Measurements from ENCODE around the gene SEZ6L.

DNA sequence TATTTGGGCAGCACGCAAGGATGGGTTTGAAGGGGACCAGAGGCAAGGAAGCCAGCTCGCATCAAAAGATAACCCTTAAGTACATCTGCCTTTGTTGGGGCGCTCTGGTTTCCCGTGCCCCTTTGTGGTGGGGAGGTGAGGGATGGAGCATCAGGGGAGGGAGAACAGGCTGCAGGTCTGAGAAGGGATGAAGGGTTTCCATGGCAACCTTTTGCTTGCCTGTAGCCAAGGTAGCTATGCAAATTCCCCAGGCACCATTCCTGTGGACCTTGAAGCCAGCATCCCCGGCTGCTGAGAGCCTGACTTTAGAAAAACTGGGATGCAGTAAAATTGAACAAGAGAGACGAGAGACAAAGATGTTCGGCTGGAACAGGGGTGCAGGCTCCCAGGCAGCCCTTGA is 75.7 kb downstream of the SEZ6L start:
- TF ChIP-seq, protein P1, sequence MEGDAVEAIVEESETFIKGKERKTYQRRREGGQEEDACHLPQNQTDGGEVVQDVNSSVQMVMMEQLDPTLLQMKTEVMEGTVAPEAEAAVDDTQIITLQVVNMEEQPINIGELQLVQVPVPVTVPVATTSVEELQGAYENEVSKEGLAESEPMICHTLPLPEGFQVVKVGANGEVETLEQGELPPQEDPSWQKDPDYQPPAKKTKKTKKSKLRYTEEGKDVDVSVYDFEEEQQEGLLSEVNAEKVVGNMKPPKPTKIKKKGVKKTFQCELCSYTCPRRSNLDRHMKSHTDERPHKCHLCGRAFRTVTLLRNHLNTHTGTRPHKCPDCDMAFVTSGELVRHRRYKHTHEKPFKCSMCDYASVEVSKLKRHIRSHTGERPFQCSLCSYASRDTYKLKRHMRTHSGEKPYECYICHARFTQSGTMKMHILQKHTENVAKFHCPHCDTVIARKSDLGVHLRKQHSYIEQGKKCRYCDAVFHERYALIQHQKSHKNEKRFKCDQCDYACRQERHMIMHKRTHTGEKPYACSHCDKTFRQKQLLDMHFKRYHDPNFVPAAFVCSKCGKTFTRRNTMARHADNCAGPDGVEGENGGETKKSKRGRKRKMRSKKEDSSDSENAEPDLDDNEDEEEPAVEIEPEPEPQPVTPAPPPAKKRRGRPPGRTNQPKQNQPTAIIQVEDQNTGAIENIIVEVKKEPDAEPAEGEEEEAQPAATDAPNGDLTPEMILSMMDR (IDR thresholded peaks at IDR 0.05; ENCODE audit: insufficient read depth, low read length): no peak
- TF ChIP-seq POLR2AphosphoS5 (IDR thresholded peaks at IDR 0.05; ENCODE audit: low read depth) (no peak), SPI1 (IDR thresholded peaks at IDR 0.05; ENCODE audit: borderline replicate concordance, low read depth) (no peak), GABPA (IDR thresholded peaks at IDR 0.05; ENCODE audit: low read depth) (no peak)
- TF ChIP-seq, protein P2, sequence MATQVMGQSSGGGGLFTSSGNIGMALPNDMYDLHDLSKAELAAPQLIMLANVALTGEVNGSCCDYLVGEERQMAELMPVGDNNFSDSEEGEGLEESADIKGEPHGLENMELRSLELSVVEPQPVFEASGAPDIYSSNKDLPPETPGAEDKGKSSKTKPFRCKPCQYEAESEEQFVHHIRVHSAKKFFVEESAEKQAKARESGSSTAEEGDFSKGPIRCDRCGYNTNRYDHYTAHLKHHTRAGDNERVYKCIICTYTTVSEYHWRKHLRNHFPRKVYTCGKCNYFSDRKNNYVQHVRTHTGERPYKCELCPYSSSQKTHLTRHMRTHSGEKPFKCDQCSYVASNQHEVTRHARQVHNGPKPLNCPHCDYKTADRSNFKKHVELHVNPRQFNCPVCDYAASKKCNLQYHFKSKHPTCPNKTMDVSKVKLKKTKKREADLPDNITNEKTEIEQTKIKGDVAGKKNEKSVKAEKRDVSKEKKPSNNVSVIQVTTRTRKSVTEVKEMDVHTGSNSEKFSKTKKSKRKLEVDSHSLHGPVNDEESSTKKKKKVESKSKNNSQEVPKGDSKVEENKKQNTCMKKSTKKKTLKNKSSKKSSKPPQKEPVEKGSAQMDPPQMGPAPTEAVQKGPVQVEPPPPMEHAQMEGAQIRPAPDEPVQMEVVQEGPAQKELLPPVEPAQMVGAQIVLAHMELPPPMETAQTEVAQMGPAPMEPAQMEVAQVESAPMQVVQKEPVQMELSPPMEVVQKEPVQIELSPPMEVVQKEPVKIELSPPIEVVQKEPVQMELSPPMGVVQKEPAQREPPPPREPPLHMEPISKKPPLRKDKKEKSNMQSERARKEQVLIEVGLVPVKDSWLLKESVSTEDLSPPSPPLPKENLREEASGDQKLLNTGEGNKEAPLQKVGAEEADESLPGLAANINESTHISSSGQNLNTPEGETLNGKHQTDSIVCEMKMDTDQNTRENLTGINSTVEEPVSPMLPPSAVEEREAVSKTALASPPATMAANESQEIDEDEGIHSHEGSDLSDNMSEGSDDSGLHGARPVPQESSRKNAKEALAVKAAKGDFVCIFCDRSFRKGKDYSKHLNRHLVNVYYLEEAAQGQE (IDR thresholded peaks at IDR 0.05; ENCODE audit: insufficient replicate concordance, low read depth): no peak
